GM18507 (cell line): ENCODE results near the gene SLC1A7.

ENCODE experiments used
- DNase-seq: peaks from one replicate; pipeline ENCODE4 v3.0.0; 2011; ENCODE audit warnings: low read depth; ENCODE audit not compliant: insufficient read length; ENCODE audit errors: extremely low spot score
- FAIRE-seq: peaks from 2 replicates; lab custom pipeline; 2011; peaks lifted over from hg19 to GRCh38; lab: Jason Lieb, UNC

Gene SLC1A7

GRCh38 chr1:53137729-53138128, 4.7 kb downstream of the SLC1A7 start:
- FAIRE-seq = no peak

GRCh38 chr1:53135735-53136114, 6.7 kb downstream of the SLC1A7 start:
- no peak for FAIRE-seq
- no peak for DNase-seq

More at GRCh38 chr1:53137729-53138128, 4.7 kb downstream of the SLC1A7 start:
- DNase-seq = no peak

- FAIRE-seq = no peak
These were observed 7.3 kb downstream of the SLC1A7 start for GRCh38 chr1:53134961-53135734.

DNA sequence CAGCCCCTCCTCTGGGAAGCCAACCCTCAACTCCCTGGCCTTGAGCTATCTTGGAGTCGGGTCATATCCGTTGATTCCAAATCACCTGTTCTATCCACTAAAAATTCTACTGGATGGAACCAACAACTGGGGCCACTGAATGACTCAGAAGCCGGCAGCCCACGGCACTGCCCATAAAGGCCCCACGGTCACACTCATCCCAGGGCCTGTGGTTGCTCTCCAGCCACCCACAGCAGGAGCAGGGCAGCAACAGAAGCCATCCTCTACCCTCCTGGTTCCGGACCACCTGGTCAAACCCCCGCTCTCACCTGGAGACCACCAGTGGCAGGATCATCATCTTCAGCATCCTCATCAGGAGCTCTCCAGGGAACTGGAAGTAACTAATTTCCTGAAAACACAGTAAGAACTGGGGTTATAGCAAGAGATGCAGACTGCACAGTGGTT, 8.4 kb downstream of the SLC1A7 start:
- FAIRE-seq (no peak), DNase-seq (no peak)

More at GRCh38 chr1:53134961-53135734, 7.3 kb downstream of the SLC1A7 start:
- no peak for DNase-seq

- FAIRE-seq = no peak
These were observed 9.0 kb downstream of the SLC1A7 start for GRCh38 chr1:53133261-53134041.

GRCh38 chr1:53132176-53132575, 10.3 kb downstream of the SLC1A7 start:
- no peak for FAIRE-seq
- DNase-seq = no peak

More at GRCh38 chr1:53133261-53134041, 9.0 kb downstream of the SLC1A7 start:
- no peak for DNase-seq

DNA sequence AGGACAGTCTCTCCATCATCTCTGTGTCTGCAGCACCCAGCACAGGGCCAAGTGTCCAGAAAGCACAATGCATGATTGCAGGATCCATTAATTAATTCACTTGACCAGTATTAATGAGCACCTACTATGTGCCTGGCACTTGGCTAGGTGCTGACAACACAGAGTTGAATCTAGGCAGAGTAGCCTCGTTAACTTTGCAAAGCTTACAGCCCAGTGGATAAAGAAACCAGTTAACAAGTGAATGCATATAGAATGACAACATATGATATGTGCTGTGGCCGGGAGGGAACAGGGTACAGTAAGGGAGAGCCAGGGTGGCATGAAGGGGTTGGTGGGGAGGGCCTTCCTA, 10.9 kb downstream of the SLC1A7 start:
- no peak for FAIRE-seq
- no peak for DNase-seq

GRCh38 chr1:53130878-53131589, 11.4 kb downstream of the SLC1A7 start:
- DNase-seq = no peak
- no peak for FAIRE-seq

GRCh38 chr1:53130598-53130877, 11.9 kb downstream of the SLC1A7 start:
- FAIRE-seq (no peak), DNase-seq (no peak)

- DNase-seq (no peak), FAIRE-seq (no peak)
These were observed 12.4 kb downstream of the SLC1A7 start for GRCh38 chr1:53129891-53130597.

GRCh38 chr1:53128401-53128800, 14.0 kb downstream of the SLC1A7 start:
- FAIRE-seq (no peak), DNase-seq (no peak)

GRCh38 chr1:53127546-53127945, 14.9 kb downstream of the SLC1A7 start:
- FAIRE-seq (no peak), DNase-seq (no peak)

DNA sequence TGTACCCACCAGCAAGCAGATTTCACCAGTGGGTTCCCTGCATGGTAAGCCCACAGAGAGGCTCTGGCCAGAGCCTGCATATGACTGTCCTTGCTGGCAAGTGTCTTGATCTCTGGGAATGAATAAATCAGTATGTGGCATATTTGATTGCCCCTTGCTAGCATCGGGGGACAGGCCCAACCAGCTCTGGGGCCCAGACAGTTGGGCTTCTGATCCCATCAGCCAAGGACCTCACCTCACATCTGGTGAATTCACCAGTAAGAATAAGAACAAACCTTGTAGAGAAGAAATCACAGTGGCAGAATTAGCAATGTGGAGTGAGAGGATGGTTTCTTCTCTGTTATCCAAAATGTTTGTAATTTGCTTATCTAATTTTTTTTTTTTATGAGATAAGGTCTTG, 15.9 kb downstream of the SLC1A7 start:
- FAIRE-seq (no peak), DNase-seq (no peak)

DNA sequence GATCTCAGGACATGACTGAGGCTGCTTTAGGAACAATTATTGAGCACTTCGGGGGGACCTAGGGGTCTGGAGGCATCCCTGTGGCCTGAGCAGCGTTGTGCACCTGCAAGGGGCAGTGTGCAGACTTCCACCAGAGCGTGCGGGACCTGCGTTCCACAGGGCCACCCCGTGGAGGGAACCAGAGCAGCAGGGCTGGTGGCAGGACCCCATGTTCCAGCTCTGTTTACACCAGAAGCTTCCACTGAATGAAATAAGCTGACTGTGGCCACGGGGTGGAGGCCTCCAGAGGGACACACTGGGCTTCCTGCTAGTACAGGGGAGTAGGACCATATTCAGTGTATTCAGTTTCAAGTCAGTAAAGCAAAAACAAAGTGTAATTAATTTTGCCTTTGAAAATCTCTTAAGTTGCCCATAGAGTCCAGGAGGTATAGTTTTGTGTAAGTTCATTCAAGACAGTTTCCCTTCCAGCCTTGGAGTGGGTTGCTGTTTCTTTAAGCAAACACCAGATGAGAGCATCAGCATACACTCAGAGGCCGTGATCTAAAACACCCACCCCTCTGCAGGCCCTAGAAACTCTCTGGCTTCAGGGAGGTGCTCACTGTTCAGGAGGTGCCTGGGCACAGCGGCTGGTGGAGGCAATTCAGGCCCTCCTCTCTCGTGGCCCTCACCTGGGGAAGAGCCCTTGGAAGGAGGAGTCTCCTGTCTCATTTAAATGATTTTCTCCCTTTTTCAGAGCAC, 16.6 kb downstream of the SLC1A7 start:
- FAIRE-seq (no peak), DNase-seq (no peak)

DNA sequence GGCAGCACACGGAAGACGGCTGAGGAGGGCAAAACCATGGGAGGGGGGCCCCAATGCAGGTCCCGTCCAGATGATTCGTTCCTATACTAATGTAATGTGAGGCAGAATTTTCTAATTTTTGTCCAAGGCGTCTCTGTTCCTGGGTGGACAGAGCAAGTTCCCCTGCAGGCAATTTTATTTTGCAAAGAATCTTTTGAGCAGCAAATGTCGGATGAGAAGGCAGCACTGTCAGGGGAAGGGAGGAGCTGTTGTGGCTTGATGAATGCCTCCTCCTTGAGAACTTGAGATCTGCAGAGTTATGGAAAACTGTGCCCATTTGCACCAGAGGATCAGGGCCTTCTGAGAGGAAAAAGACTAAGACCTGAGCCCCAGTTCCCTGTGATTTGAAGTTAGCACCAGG, 17.3 kb downstream of the SLC1A7 start:
- FAIRE-seq (no peak), DNase-seq (no peak)

- FAIRE-seq (no peak), DNase-seq (no peak)
These were observed 18.8 kb downstream of the SLC1A7 start for GRCh38 chr1:53123453-53124140.

DNA sequence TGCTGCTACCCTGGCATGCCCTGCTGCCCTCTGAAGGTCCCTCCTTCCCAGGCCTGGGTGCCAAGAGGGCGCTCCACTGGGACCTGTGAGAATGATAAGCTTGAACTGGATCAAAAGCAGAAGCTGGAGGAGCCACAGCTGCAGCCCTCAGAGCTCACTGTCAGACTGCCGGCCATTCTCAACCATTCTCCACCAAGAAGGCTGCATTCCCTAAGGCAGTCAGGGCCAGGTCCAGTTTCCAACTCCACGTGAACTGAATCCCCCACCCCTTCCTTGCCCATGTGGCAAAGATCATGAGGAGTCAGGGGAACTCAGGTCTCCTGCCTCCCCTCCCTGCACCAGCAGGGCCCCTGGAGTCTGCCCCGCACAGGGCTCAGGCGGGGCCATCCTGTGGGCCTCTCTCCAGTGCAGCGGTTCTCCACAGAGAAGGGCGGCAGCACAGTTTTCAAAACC, 19.5 kb downstream of the SLC1A7 start:
- DNase-seq (no peak), FAIRE-seq (no peak)

DNA sequence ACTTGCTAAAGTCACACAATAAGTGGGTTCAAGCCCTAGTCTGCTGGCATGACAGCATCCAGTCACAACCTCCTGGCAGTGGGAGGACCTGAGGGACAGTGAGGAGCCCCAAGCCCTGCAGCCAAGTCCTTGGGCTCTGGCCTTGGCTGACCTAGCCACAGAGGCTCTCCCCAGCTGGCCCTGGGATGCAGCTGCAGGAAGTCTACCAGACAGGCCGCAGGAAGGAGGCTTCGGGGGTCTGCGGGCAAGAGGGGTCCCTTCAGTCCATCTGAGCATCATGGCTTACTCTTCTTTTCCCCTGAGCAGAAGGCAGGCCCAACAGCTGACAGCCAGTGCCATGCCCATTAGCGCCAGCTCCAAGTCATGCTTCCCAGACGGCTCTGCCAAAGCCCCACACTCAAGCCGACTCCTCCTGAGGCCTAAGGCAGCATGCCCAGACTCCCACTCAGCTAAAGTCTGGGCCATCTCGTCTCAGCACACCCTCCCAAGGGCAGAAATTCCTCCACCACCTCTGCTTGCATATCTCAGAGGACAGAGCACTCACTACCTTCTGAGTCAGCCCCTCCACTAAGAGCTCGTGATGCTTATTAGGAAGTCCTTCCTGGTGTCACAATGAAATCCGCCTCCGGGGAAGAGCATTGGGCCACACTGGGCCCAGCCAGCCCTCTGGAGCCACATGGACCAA, 20.1 kb downstream of the SLC1A7 start:
- no peak for FAIRE-seq
- no peak for DNase-seq
